ENCODE data around the gene KIR3DL3. TPM values are rescaled to one million over a fixed set of nuclear protein-coding genes. Genes with fewer than 3 reads are reported as not detected.
"Not testable (repeated sequence)": the region's sequence is repeated elsewhere in the genome, so short reads cannot be mapped to it uniquely, and the experiment has no call there.

Gene KIR3DL3
- polyA plus RNA-seq, 3 donors, result not detected

DNA sequence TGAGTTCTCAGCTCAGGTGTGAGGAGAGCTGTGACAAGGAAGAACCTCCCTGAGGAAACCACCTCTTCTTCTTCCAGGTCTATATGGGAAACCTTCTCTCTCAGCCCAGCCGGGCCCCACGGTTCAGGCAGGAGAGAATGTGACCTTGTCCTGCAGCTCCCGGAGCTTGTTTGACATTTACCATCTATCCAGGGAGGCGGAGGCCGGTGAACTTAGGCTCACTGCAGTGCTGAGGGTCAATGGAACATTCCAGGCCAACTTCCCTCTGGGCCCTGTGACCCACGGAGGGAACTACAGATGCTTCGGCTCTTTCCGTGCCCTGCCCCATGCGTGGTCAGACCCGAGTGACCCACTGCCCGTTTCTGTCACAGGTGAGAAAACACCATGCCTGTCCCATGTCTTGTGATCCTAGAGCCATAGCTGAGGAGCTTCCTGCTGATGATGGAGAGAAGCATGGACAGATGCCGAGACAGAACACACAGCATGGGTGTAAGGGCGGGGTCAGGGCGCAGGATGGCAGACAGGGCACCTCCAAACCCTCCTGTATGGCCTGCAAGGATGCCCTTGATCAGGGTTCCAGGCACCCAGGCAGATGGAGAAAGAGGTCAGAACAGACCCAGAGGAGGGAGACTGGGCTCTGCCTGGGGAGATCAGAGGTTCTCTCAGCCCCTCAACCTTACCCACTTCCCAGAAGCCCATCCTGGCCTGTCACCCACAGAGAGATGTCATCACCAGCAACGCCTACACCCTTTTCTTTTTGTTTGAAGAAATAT, 5.4 kb downstream of the KIR3DL3 start:
- Histone ChIP-seq H3K27ac (ENCODE audit: low read depth in 1 of 2, low read length in 2 of 2) (no peak overlapping the region), H3K4me1 (ENCODE audit: control insufficient read depth in 1 of 2, insufficient read depth in 2 of 2, low read length in 2 of 2) (peaks cover 0 to 3% of the 10 kb centered on the region in 2 donors), H3K4me2 (replicated peaks; ENCODE audit: extremely low read depth, low read length, poor library complexity, severe bottlenecking) (no peak overlapping the region), H3K36me3 (replicated peaks in 1 of 2; ENCODE audit: control insufficient read depth in 1 of 2, insufficient read depth in 2 of 2, low read length in 2 of 2) (no peaks in the 10 kb centered on the region), H3K27me3 (ENCODE audit: control insufficient read depth in 2 of 2, insufficient read depth in 2 of 2, low read length in 2 of 2) (peaks cover 2 to 12% of the 10 kb centered on the region in 2 donors), H3K9ac (ENCODE audit: insufficient read depth, low read length, poor library complexity, severe bottlenecking) (no peak overlapping the region), H3K4me3 (replicated peaks in 1 of 3; ENCODE audit: low read depth in 2 of 3, low read length in 3 of 3) (no peak overlapping the region), H2AFZ (ENCODE audit: insufficient read depth, low read depth, low read length, poor library complexity, severe bottlenecking) (no peak overlapping the region), H4K20me1 (ENCODE audit: insufficient read depth, low read length) (no peaks in the 10 kb centered on the region), H3K9me3 (replicated peaks in 1 of 2; ENCODE audit: control insufficient read depth in 1 of 2, insufficient read depth in 1 of 2, low read length in 2 of 2) (peaks cover 3% of the 10 kb centered on the region in 2 donors), H3K79me2 (ENCODE audit: insufficient read depth, low read length) (no peaks in the 10 kb centered on the region)
- Mint-ChIP-seq H3K36me3 (no peaks in the 10 kb centered on the region), H3K4me3 (no peak overlapping the region), H3K27me3 (ENCODE audit: low read depth in 3 of 3) (peaks cover 16 to 44% (median 23%) of the 10 kb centered on the region in 3 donors), H3K4me1 (peaks cover 5% of the 10 kb centered on the region), H3K27ac (no peak overlapping the region), H3K9me3 (peaks cover 5 to 30% (median 13%) of the 10 kb centered on the region in 7 donors)
- 83% methylated on average over 11 of the region's 15 CpGs for WGBS (ENCODE audit: insufficient coverage)
- intact Hi-C loops (cut with micrococcal nuclease), result no loop called here
- TF ChIP-seq, protein P1, sequence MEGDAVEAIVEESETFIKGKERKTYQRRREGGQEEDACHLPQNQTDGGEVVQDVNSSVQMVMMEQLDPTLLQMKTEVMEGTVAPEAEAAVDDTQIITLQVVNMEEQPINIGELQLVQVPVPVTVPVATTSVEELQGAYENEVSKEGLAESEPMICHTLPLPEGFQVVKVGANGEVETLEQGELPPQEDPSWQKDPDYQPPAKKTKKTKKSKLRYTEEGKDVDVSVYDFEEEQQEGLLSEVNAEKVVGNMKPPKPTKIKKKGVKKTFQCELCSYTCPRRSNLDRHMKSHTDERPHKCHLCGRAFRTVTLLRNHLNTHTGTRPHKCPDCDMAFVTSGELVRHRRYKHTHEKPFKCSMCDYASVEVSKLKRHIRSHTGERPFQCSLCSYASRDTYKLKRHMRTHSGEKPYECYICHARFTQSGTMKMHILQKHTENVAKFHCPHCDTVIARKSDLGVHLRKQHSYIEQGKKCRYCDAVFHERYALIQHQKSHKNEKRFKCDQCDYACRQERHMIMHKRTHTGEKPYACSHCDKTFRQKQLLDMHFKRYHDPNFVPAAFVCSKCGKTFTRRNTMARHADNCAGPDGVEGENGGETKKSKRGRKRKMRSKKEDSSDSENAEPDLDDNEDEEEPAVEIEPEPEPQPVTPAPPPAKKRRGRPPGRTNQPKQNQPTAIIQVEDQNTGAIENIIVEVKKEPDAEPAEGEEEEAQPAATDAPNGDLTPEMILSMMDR (IDR thresholded peaks at IDR 0.05), result no peak
- DNase-seq, result no peak

DNA sequence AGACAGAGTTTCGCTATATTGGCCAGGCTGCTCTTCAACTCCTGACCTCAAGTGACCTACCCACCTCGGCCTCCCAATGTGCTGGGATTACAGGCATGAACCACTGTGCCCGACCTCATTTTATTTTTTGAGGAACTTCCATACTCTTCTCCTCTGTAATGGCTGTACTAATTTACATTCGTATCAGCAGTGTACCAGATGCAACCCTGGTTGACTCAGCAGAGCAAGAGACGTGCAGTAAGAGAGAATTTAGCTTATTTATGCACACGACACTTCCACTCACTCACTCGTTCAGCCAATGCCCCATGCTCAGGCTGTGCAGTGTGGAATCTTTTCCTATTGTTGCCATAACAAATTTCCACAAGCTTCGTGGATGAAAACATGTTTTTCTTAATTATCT, 6.9 kb downstream of the KIR3DL3 start:
- Mint-ChIP-seq H3K27ac (peak overlapping the region in 1 of 7 donors; percentile 55), H3K9me3 (peaks cover 6 to 34% (median 16%) of the 10 kb centered on the region in 7 donors), H3K4me1 (peaks cover 5% of the 10 kb centered on the region), H3K4me3 (no peak overlapping the region), H3K27me3 (ENCODE audit: low read depth in 3 of 3) (peaks cover 18 to 53% (median 21%) of the 10 kb centered on the region in 3 donors), H3K36me3 (no peaks in the 10 kb centered on the region)
- WGBS (ENCODE audit: insufficient coverage), result 77% methylated on average over 3 of the region's 8 CpGs
- Histone ChIP-seq H3K4me3 (replicated peaks in 1 of 3; ENCODE audit: low read depth in 2 of 3, low read length in 3 of 3) (no peak overlapping the region), H3K4me1 (ENCODE audit: control insufficient read depth in 1 of 2, insufficient read depth in 2 of 2, low read length in 2 of 2) (peaks cover 0 to 3% of the 10 kb centered on the region in 2 donors), H3K27ac (ENCODE audit: low read depth in 1 of 2, low read length in 2 of 2) (no peak overlapping the region), H2AFZ (ENCODE audit: insufficient read depth, low read depth, low read length, poor library complexity, severe bottlenecking) (no peak overlapping the region), H4K20me1 (ENCODE audit: insufficient read depth, low read length) (no peaks in the 10 kb centered on the region), H3K4me2 (replicated peaks; ENCODE audit: extremely low read depth, low read length, poor library complexity, severe bottlenecking) (no peak overlapping the region), H3K9ac (ENCODE audit: insufficient read depth, low read length, poor library complexity, severe bottlenecking) (no peak overlapping the region), H3K27me3 (ENCODE audit: control insufficient read depth in 2 of 2, insufficient read depth in 2 of 2, low read length in 2 of 2) (peaks cover 2 to 12% of the 10 kb centered on the region in 2 donors), H3K9me3 (replicated peaks in 1 of 2; ENCODE audit: control insufficient read depth in 1 of 2, insufficient read depth in 1 of 2, low read length in 2 of 2) (peaks cover 3% of the 10 kb centered on the region in 2 donors), H3K36me3 (replicated peaks in 1 of 2; ENCODE audit: control insufficient read depth in 1 of 2, insufficient read depth in 2 of 2, low read length in 2 of 2) (no peaks in the 10 kb centered on the region), H3K79me2 (ENCODE audit: insufficient read depth, low read length) (no peaks in the 10 kb centered on the region)
- DNase-seq, result peak; percentile 14 to 61 (median 19)
- intact Hi-C loops (cut with micrococcal nuclease), result no loop called here
- TF ChIP-seq, protein P1 (IDR thresholded peaks at IDR 0.05), result no peak

DNA sequence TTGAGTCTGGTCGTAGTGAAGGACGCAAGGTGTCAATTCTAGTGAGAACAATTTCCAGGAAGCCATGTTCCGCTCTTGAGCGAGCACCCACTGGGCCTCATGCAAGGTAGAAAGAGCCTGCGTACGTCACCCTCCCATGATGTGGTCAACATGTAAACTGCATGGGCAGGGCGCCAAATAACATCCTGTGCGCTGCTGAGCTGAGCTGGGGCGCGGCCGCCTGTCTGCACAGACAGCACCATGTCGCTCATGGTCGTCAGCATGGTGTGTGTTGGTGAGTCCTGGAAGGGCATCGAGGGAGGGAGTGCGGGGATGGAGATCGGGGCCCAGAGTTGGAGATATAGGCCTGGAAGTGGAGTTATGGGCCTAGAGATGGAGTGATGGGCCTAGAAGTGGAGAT, 14.1 kb downstream of the KIR3DL3 start, which contains the start of gene KIR2DL3:
Gene KIR2DL3, plus strand, starts transcription at position 208 of the 400 bp plus-strand sequence. Its CDS starts 33 bp downstream, at position 241.
- intact Hi-C loops (cut with micrococcal nuclease), result loop anchor here in 1 of 2 donors (2.0 kb wide), 1 partner anchor 110 kb away; no protein-coding TSS in a partner anchor
- H3K27ac Mint-ChIP-seq, result peak within 1 kb of the TSS in 1 of 7 donors; percentile 72
- not testable (repeated sequence) for H3K4me3 ChIP-seq (replicated peaks in 1 of 3; ENCODE audit: low read depth in 2 of 3, low read length in 3 of 3)

More for the DNA sequence above, 14.1 kb downstream of the KIR3DL3 start, which contains the start of gene KIR2DL3:
- not testable (repeated sequence) for H3K9me3 ChIP-seq (replicated peaks in 1 of 2; ENCODE audit: control insufficient read depth in 1 of 2, insufficient read depth in 1 of 2, low read length in 2 of 2); H4K20me1 ChIP-seq (ENCODE audit: insufficient read depth, low read length); H3K4me2 ChIP-seq (replicated peaks; ENCODE audit: extremely low read depth, low read length, poor library complexity, severe bottlenecking); H3K36me3 Mint-ChIP-seq; H3K4me3 Mint-ChIP-seq; H3K79me2 ChIP-seq (ENCODE audit: insufficient read depth, low read length); DNase-seq; H3K27me3 ChIP-seq (ENCODE audit: control insufficient read depth in 2 of 2, insufficient read depth in 2 of 2, low read length in 2 of 2); H3K9ac ChIP-seq (ENCODE audit: insufficient read depth, low read length, poor library complexity, severe bottlenecking); H3K27ac ChIP-seq (ENCODE audit: low read depth in 1 of 2, low read length in 2 of 2); H2AFZ ChIP-seq (ENCODE audit: insufficient read depth, low read depth, low read length, poor library complexity, severe bottlenecking); H3K36me3 ChIP-seq (replicated peaks in 1 of 2; ENCODE audit: control insufficient read depth in 1 of 2, insufficient read depth in 2 of 2, low read length in 2 of 2)
- H3K4me1 ChIP-seq (ENCODE audit: control insufficient read depth in 1 of 2, insufficient read depth in 2 of 2, low read length in 2 of 2), result peaks cover 10 to 13% of the 10 kb centered on the region in 2 donors
- Mint-ChIP-seq H3K9me3 (peaks cover 4 to 20% (median 14%) of the 10 kb centered on the region in 7 donors), H3K27me3 (ENCODE audit: low read depth in 3 of 3) (peaks cover 5 to 17% (median 8%) of the 10 kb centered on the region in 3 donors), H3K4me1 (peaks cover 19% of the 10 kb centered on the region)
- WGBS (ENCODE audit: insufficient coverage), result 97% methylated on average over 8 of the region's 16 CpGs
